Measurements from ENCODE around the gene JUND. TPM values are rescaled to one million over a fixed set of nuclear protein-coding genes. Genes with fewer than 3 reads are reported as not detected.

Gene JUND
- polyA plus RNA-seq, 4 donors: 75.4 to 102 (median 91.3) TPM

- no peak for DNase-seq (ENCODE audit: low read depth in 4 of 4, low spot score in 2 of 4)
Observed at GRCh38 chr19:18274219-18274780, 7.1 kb downstream of the JUND start, which contains the start of gene IQCN. IQCN (minus strand) TSS chr19:18274452; CDS start chr19:18269478, 4,974 bp downstream.

GRCh38 chr19:18273561-18274218 lies 7.7 kb downstream of the JUND start:
- no peak for DNase-seq (ENCODE audit: low read depth in 4 of 4, low spot score in 2 of 4)

- DNase-seq (ENCODE audit: low read depth in 4 of 4, low spot score in 2 of 4): no peak
Observed at GRCh38 chr19:18271433-18271841, 10.0 kb downstream of the JUND start.

- no peak for DNase-seq (ENCODE audit: low read depth in 4 of 4, low spot score in 2 of 4)
Observed at GRCh38 chr19:18270326-18270725, 11.1 kb downstream of the JUND start.

GRCh38 chr19:18269070-18269723 lies 12.2 kb downstream of the JUND start:
- no peak for DNase-seq (ENCODE audit: low read depth in 4 of 4, low spot score in 2 of 4)

- DNase-seq (ENCODE audit: low read depth in 4 of 4, low spot score in 2 of 4): no peak
Observed at GRCh38 chr19:18266771-18267686, 14.4 kb downstream of the JUND start.

GRCh38 chr19:18265582-18265981 lies 15.8 kb downstream of the JUND start:
- no peak for DNase-seq (ENCODE audit: low read depth in 4 of 4, low spot score in 2 of 4)

GRCh38 chr19:18264971-18265540 lies 16.4 kb downstream of the JUND start:
- no peak for DNase-seq (ENCODE audit: low read depth in 4 of 4, low spot score in 2 of 4)

- DNase-seq (ENCODE audit: low read depth in 4 of 4, low spot score in 2 of 4): no peak
Observed at GRCh38 chr19:18264137-18264854, 17.1 kb downstream of the JUND start.

- no peak for DNase-seq (ENCODE audit: low read depth in 4 of 4, low spot score in 2 of 4)
Observed at GRCh38 chr19:18263324-18264136, 17.9 kb downstream of the JUND start.

- DNase-seq (ENCODE audit: low read depth in 4 of 4, low spot score in 2 of 4): no peak
Observed at GRCh38 chr19:18262917-18263316, 18.5 kb downstream of the JUND start.

- DNase-seq (ENCODE audit: low read depth in 4 of 4, low spot score in 2 of 4): no peak
Observed at GRCh38 chr19:18262144-18262543, 19.3 kb downstream of the JUND start.

- DNase-seq (ENCODE audit: low read depth in 4 of 4, low spot score in 2 of 4): no peak
Observed at GRCh38 chr19:18261474-18261873, 19.9 kb downstream of the JUND start.

- no peak for DNase-seq (ENCODE audit: low read depth in 4 of 4, low spot score in 2 of 4)
Observed at GRCh38 chr19:18259893-18260292, 21.5 kb downstream of the JUND start.

GRCh38 chr19:18257503-18258470 lies 23.6 kb downstream of the JUND start:
- DNase-seq (ENCODE audit: low read depth in 4 of 4, low spot score in 2 of 4): no peak

- DNase-seq (ENCODE audit: low read depth in 4 of 4, low spot score in 2 of 4): no peak
Observed at GRCh38 chr19:18254546-18255503, 26.6 kb downstream of the JUND start.

- no peak for DNase-seq (ENCODE audit: low read depth in 4 of 4, low spot score in 2 of 4)
Observed at GRCh38 chr19:18253716-18254115, 27.7 kb downstream of the JUND start.
